Fibroblast of lung (primary cell): Measurements from ENCODE around the gene NXPH3.

Experiments
- CTCF ChIP-seq, 2 donors: IDR thresholded peaks in 1 of 2; conservative IDR thresholded peaks in 1 of 2; 1 replicate in 1 of 2; 2 replicates in 1 of 2; pipeline ENCODE4 v1.5.1; 2011 to 2012; ENCODE audit warnings: low read length in 2 of 2, control low read depth in 1 of 2, inconsistent platforms in 1 of 2, low read depth in 1 of 2, mild to moderate bottlenecking in 1 of 2
- EZH2 ChIP-seq: IDR thresholded peaks from 2 replicates; pipeline ENCODE4 v1.5.1; 2012; ENCODE audit warnings: low read length, control low read depth, mild to moderate bottlenecking; ENCODE audit errors: missing control alignments

GRCh38 chr17:49576088-49576916 lies 631 bp downstream of the NXPH3 start:
- no peak for TF ChIP-seq EZH2
- no peak for TF ChIP-seq CTCF (conservative IDR thresholded peaks at IDR 0.05 in 1 of 2, IDR thresholded peaks at IDR 0.05 in 1 of 2; ENCODE audit: low read depth in 1 of 2, low read length in 2 of 2)
